ENCODE data around the gene HIGD1B. TPM values are rescaled to one million over a fixed set of nuclear protein-coding genes. Genes with fewer than 3 reads are reported as not detected.
"Not testable (repeated sequence)": the region's sequence is repeated elsewhere in the genome, so short reads cannot be mapped to it uniquely, and the experiment has no call there.

Gene HIGD1B
- total RNA-seq = 1 to 10 TPM; 1.8 to 1.9 TPM
- long read RNA-seq, donor 1, partial matches to known transcripts = 0 of 1 reads
- long read RNA-seq, donor 1, other reads (novel, unspliced or antisense) = 1 of 1 reads
- long read RNA-seq, donor 2, partial matches to known transcripts = 0 of 3 reads
- long read RNA-seq, donor 2, other reads (novel, unspliced or antisense) = 3 of 3 reads

- intact Hi-C loops (cut with DNase I) = no loop called here
- peak; percentile 54 for DNase-seq (ENCODE audit: low spot score)
These were observed at the start of gene HIGD1B for GRCh38 chr17:44847586-44847985. Gene HIGD1B, plus strand, starts transcription at chr17:44847883. Its CDS starts 270 bp downstream, at chr17:44848153.

GRCh38 chr17:44798356-44798755 is 49.3 kb upstream of the HIGD1B start:
- no peak for DNase-seq (ENCODE audit: low spot score)
- intact Hi-C loops (cut with DNase I) = no loop called here

GRCh38 chr17:44801880-44802279 is 45.8 kb upstream of the HIGD1B start:
- intact Hi-C loops (cut with DNase I) = no loop called here
- peak; percentile 36 for DNase-seq (ENCODE audit: low spot score)

GRCh38 chr17:44804302-44805089 is 43.2 kb upstream of the HIGD1B start:
- peak; percentile 43 for DNase-seq (ENCODE audit: low spot score)

GRCh38 chr17:44807093-44807816 is 40.4 kb upstream of the HIGD1B start:
- no peak for DNase-seq (ENCODE audit: low spot score)
- intact Hi-C loops (cut with DNase I) = no loop called here

More at GRCh38 chr17:44804302-44805089, 43.2 kb upstream of the HIGD1B start:
- intact Hi-C loops (cut with DNase I) = no loop called here

- intact Hi-C loops (cut with DNase I) = no loop called here
- DNase-seq (ENCODE audit: low spot score) = peak; percentile 20
These were observed 39.9 kb upstream of the HIGD1B start for GRCh38 chr17:44807817-44808155.

- intact Hi-C loops (cut with DNase I) = no loop called here
- peak; percentile 48 for DNase-seq (ENCODE audit: low spot score)
These were observed 39.5 kb upstream of the HIGD1B start for GRCh38 chr17:44808156-44808555.

GRCh38 chr17:44808656-44809388 is 38.9 kb upstream of the HIGD1B start:
- intact Hi-C loops (cut with DNase I) = not testable (repeated sequence)
- peak; percentile 35 for DNase-seq (ENCODE audit: low spot score)

GRCh38 chr17:44812263-44812662 is 35.4 kb upstream of the HIGD1B start:
- DNase-seq (ENCODE audit: low spot score) = no peak
- intact Hi-C loops (cut with DNase I) = no loop called here

GRCh38 chr17:44818508-44818907 is 29.2 kb upstream of the HIGD1B start:
- intact Hi-C loops (cut with DNase I) = not testable (repeated sequence)

GRCh38 chr17:44820631-44821212 is 27.0 kb upstream of the HIGD1B start:
- no peak for DNase-seq (ENCODE audit: low spot score)
- intact Hi-C loops (cut with DNase I) = no loop called here

More at GRCh38 chr17:44818508-44818907, 29.2 kb upstream of the HIGD1B start:
- DNase-seq (ENCODE audit: low spot score) = not testable (repeated sequence)

- intact Hi-C loops (cut with DNase I) = loop anchor here in 1 of 2 donors (5.0 kb wide), 1 partner anchor 33 kb away; no protein-coding TSS in a partner anchor
- not testable (repeated sequence) for DNase-seq (ENCODE audit: low spot score)
These were observed 22.4 kb upstream of the HIGD1B start for GRCh38 chr17:44825236-44825635.

- DNase-seq (ENCODE audit: low spot score) = no peak
- intact Hi-C loops (cut with DNase I) = loop anchor here in 1 of 2 donors (5.0 kb wide), 1 partner anchor 34 kb away; no protein-coding TSS in a partner anchor
These were observed 21.4 kb upstream of the HIGD1B start for GRCh38 chr17:44826123-44826790.

GRCh38 chr17:44827863-44828262 is 19.8 kb upstream of the HIGD1B start:
- no peak for DNase-seq (ENCODE audit: low spot score)
- intact Hi-C loops (cut with DNase I) = loop anchor here in 1 of 2 donors (2.0 to 5.0 kb wide), 2 partner anchors 36 to 51 kb away; no protein-coding TSS in a partner anchor

GRCh38 chr17:44828919-44829522 is 18.7 kb upstream of the HIGD1B start:
- DNase-seq (ENCODE audit: low spot score) = no peak
- intact Hi-C loops (cut with DNase I) = loop anchor here in 1 of 2 donors (2.0 to 5.0 kb wide), 2 partner anchors 37 to 52 kb away; no protein-coding TSS in a partner anchor

GRCh38 chr17:44829523-44830358 is 17.9 kb upstream of the HIGD1B start, which contains the start of gene GJC1:
Gene GJC1, minus strand, starts transcription at chr17:44830287. Its CDS starts 24,470 bp downstream, at chr17:44805817.
- intact Hi-C loops (cut with DNase I) = loop anchor here in 1 of 2 donors (2.0 to 5.0 kb wide), 2 partner anchors 37 to 53 kb away; no protein-coding TSS in a partner anchor

More at GRCh38 chr17:44829523-44830358, 17.9 kb upstream of the HIGD1B start, which contains the start of gene GJC1:
- DNase-seq (ENCODE audit: low spot score) = peak; percentile 69

Measured in posterior vena cava (tissue), 2 donors.